CD4-positive, alpha-beta T cell treated with Interleukin-6 for 4 hours (primary cell): ENCODE results near the gene AVP.

Experiments
- DNase-seq: peaks from one replicate; pipeline ENCODE4 v3.0.0-alpha.2; 2020; ENCODE audit warnings: mixed read lengths

The AVP gene

GRCh38 chr20:3047486-3048419, 36.8 kb downstream of the AVP start:
- DNase-seq: no peak

- no peak for DNase-seq
Measured at GRCh38 chr20:3046677-3047462, 37.7 kb downstream of the AVP start.

DNA sequence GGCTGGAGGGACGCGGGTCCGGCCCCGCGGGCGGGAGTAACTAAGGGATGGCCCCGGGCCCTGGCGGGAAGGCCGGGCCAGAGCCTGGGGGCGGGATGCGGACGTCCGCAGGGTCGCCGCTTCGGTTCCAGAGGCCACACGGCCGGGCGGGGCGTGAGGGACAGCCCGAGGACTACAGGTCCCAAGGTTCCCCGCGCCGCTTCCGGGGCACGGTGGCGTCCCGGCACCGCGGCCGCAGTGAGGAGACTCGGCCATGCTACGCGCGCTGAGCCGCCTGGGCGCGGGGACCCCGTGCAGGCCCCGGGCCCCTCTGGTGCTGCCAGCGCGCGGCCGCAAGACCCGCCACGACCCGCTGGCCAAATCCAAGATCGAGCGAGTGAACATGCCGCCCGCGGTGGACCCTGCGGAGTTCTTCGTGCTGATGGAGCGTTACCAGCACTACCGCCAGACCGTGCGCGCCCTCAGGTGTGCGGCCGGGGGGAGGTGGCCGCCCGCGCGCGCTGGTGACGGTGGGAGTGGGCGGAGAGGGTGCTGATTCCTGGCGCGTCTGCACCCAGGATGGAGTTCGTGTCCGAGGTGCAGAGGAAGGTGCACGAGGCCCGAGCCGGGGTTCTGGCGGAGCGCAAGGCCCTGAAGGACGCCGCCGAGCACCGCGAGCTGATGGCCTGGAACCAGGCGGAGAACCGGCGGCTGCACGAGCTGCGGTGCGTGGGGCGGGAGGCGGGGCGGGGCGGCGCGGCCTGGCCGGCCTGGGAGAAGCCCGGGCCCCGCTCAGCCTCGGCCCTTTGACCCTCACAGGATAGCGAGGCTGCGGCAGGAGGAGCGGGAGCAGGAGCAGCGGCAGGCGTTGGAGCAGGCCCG, 38.5 kb downstream of the AVP start, which contains the start of gene MRPS26:
Gene MRPS26, plus strand, starts transcription at position 237 of the 861 bp plus-strand sequence. Its CDS starts 17 bp downstream, at position 254.
- peak; percentile 85 for DNase-seq

DNA sequence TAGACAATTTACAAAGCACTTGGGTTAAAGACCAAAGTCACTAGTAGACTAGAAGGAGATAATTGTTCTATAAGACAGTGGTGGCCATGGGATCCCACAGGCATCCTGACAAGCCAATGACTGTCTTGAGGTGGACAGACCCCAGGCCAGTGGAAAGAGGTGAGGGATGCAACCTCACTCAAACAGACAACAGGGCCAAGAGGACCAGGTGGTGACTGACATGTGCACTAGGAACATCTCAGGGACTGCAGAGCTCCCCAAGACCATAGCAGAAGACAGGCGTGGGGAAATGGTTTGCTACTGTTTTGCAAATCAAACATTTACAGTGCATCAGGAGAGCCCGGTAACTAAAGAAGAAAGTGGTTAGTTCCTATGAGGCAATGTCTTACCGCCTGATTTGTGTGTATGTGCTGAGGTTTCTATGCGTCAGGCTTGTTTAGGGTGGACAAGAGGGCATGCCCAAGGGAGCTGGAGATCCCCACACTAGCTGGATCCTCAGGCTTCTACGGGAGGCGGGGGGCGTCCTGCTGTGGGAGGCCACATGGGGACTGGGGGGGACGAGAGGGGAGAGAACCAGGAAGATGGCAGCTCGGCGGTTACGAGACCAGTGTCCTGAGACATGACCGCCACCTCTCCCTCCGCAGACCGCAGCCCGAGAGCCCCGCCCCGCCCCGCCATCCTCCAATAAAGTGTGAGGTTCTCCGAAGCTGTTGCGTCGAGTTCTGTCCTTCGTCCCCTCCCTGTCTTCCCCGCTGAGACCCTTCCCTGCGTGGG, 39.3 kb downstream of the AVP start:
- peak; percentile 61 for DNase-seq

DNA sequence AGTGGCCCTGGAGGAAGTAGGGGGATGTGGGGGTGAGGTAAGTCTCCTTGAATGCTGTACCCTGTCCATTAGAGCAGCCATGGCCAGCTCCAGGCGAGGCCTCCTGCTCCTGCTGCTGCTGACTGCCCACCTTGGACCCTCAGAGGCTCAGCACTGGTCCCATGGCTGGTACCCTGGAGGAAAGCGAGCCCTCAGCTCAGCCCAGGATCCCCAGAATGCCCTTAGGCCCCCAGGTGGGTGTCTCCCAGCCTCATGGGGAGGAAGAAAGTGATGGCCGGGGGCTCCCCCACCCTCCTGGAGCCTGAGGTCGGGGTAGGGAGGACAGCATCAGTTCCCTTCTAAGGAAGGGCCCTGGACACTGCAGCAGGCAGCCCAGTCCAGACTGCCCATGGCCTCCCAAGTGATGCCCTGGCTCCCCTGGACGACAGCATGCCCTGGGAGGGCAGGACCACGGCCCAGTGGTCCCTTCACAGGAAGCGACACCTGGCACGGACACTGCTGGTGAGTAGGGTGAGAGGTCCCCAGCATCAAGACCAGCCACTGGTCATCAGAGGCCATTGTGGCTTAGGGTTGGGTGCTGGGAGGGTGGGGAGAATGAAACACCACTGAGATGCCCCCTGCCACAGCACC, 40.1 kb downstream of the AVP start:
- no peak for DNase-seq

GRCh38 chr20:3043322-3043721, 41.2 kb downstream of the AVP start, which contains the start of gene GNRH2:
Gene GNRH2, plus strand, starts transcription at chr20:3043622. Its CDS starts 793 bp downstream, at chr20:3044415.
- DNase-seq: no peak

DNA sequence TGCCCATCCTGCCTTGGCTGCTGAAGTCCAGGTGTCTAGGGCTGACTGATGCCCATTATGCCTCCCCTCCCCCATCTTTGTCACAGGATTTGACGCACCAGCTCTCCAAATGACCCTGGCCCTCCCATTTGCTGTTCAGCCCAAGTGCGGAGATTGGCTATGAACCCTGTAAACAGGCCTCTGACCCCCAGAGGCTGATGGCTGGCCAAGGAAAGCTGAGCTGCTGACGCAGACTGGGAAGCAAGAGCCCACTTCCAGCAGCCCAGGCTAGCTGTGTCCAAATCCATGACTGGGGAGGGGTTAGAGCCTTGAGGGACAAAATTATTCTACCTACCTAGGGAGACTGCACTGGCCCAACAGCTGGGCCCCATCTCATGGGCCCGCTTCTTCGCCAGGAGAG, 41.9 kb downstream of the AVP start:
- DNase-seq: no peak

- no peak for DNase-seq
Measured at GRCh38 chr20:3041854-3042409, 42.6 kb downstream of the AVP start.

DNA sequence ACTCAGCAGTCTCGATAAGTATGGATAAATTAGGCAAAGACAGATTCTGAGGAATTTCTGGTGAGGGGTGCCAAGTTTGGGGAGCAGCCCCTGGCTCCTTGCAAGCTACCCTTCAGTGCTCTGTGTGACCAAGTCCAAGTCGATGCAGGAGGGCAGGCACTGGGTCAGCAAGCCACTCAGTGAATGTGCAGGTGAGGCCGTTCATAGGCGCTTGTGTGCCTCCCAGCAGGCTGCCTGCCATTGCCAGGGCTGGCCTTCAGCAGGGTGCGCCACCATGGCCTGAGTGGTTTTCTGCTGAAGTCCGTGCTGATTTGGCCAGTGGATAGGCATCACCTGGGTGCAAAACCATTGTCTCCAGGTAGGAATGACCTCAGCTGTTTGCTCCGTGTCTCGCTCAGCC, 44.4 kb downstream of the AVP start:
- no peak for DNase-seq

GRCh38 chr20:3039426-3039825, 45.1 kb downstream of the AVP start:
- DNase-seq: no peak

- DNase-seq: no peak
Measured at GRCh38 chr20:3038454-3038853, 46.1 kb downstream of the AVP start.

DNA sequence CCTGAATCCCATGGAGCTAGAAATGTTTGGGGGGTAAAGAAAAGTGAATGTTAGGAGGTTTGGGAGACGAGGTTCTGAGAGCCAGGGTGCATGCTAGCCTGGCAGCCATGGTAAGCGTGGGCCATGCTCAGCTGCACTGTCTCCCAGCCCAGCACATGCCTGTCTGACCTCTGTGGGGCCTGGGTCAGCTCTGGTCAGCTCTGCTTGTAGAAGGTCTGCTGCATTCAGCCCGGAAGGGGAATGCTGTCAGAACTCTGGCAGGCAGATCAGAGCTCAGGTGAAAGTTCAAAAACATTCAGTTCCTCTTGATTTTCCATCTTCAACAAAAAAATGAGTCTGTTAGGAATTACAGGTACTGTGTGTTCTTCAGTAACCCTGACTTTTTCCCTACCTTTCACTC, 46.9 kb downstream of the AVP start:
- DNase-seq: no peak

- no peak for DNase-seq
Measured at GRCh38 chr20:3032624-3033023, 51.9 kb downstream of the AVP start.
